Thymus (tissue), 11 donors: ENCODE data around the gene IRF2BP1. TPM values are rescaled to one million over a fixed set of nuclear protein-coding genes. Genes with fewer than 3 reads are reported as not detected.
"Not testable (repeated sequence)": the region's sequence is repeated elsewhere in the genome, so short reads cannot be mapped to it uniquely, and the experiment has no call there.

Source experiments
- DNase-seq, 9 donors: peaks; one replicate each; pipeline ENCODE4 v3.0.0-alpha.2; 2013; ENCODE audit warnings: low spot score in 9 of 9, low read depth in 6 of 9, missing footprints in 1 of 9
- H3K27ac ChIP-seq, 2 donors: one replicate each; pipeline ENCODE4 v1.5.1; 2013; ENCODE audit warnings: control low read depth in 1 of 2, low read depth in 1 of 2, low read length in 1 of 2, mild to moderate bottlenecking in 1 of 2, moderate library complexity in 1 of 2
- H3K27me3 ChIP-seq, 2 donors: one replicate each; pipeline ENCODE4 v1.5.1; 2013; ENCODE audit warnings: low read length in 1 of 2; ENCODE audit not compliant: control insufficient read depth in 2 of 2, insufficient read depth in 1 of 2
- H3K36me3 ChIP-seq, 2 donors: one replicate each; pipeline ENCODE4 v1.5.1; 2013; ENCODE audit warnings: low read length in 1 of 2, mild to moderate bottlenecking in 1 of 2, moderate library complexity in 1 of 2; ENCODE audit not compliant: control insufficient read depth in 2 of 2, insufficient read depth in 2 of 2
- H3K4me1 ChIP-seq, 2 donors: one replicate each; pipeline ENCODE4 v1.5.1; 2013; ENCODE audit warnings: low read length in 2 of 2; ENCODE audit not compliant: control insufficient read depth in 2 of 2, insufficient read depth in 2 of 2
- H3K4me3 ChIP-seq, 2 donors: one replicate each; pipeline ENCODE4 v1.5.1; 2013; ENCODE audit warnings: low read length in 2 of 2, control low read depth in 1 of 2, mild to moderate bottlenecking in 1 of 2
- H3K9me3 ChIP-seq, 2 donors: one replicate each; pipeline ENCODE4 v1.5.1; 2013; ENCODE audit warnings: low read length in 1 of 2, mild to moderate bottlenecking in 1 of 2; ENCODE audit not compliant: control insufficient read depth in 2 of 2, insufficient read depth in 1 of 2
- WGBS: extraction: QIAGEN DNeasy Blood & Tissue Kit; methylation state at CpG from one replicate; pipeline ENCODE4 v1.1.7; 2013; 5-methylcytosine and 5-hydroxymethylcytosine counted together
- polyA plus RNA-seq: library from polyadenylated mRNA; stranded (reverse); fragments of 200-250 nt; gene quantifications from one replicate; pipeline ENCODE4 v1.2.3, GENCODE V29; 2013
- total RNA-seq: library from RNA; stranded (reverse); fragments of 120-200 nt; gene quantifications from one replicate; pipeline ENCODE4 v1.2.4, GENCODE V29; 2013
- donor health status: healthy.

The IRF2BP1 gene
- total and polyA plus RNA-seq, 2 donors: 12.3 to 19.3 TPM

GRCh38 chr19:45897261-45897812 lies 11.4 kb upstream of the IRF2BP1 start:
- Histone ChIP-seq H3K27ac (no peak overlapping the region), H3K27me3 (peaks cover 0 to 4% of the 10 kb centered on the region in 2 donors), H3K4me1 (peaks cover 2 to 12% of the 10 kb centered on the region in 2 donors), H3K4me3 (no peak overlapping the region), H3K9me3 (no peaks in the 10 kb centered on the region), H3K36me3 (peaks cover 24 to 25% of the 10 kb centered on the region in 2 donors)
- WGBS: 98% methylated on average over 8 of the region's 8 CpGs
- DNase-seq: no peak

DNA sequence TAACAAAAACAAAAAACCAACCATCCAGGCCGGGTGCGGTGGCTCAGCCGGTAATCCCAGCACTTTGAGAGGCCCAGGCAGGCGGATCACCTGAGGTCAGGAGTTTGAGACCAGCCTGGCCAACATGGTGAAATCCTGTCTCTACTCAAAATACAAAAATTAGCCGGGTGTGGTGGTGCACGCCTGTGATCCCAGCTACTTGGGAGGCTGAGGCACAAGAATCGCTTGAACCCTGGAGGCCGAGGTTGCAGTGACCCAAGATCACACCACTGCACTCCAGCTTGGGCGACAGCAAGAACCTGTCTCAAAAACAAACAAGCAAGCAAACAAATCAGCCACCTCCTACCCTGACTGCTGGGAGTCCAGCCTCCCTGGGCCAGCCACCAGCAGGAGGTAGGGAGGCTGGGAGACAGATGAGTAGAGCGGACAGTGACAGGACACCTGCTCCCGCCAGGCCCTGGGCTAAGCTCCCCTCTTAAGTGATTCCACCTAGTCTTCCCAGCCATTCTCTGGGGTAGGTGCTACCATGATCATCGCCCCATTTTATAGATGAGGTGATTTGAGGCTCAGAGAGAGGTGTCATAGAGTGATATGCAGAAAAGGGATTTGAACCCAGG lies 10.2 kb upstream of the IRF2BP1 start:
- H3K36me3 ChIP-seq: peaks cover 26% of the 10 kb centered on the region in 2 donors
- DNase-seq, H3K9me3 ChIP-seq, H3K27me3 ChIP-seq, H3K4me1 ChIP-seq, H3K27ac ChIP-seq, H3K4me3 ChIP-seq: not testable (repeated sequence)
- 99% methylated on average over 12 of the region's 12 CpGs for WGBS

DNA sequence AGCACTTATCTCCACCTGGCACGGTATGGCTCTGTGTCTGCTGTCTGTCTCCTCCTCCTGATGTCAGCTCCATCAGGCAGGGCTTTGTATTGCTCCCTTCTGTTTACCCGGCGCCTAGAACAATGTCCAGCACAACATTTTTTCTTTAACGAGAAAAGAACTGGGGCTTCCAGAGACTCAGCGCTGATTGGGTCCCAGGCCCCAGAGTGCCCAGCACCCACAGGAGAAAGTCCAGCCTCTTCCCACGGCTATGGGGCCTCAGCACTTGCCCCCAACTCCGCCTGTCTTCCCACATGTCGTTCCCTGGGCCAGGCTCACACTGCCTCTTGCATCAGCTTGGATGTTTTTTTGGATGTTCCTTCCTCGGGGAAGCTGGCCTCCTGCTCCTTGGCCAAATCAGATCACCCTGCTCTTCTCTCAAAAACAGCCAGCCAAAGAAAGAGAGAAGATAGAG lies 9.6 kb upstream of the IRF2BP1 start:
- Histone ChIP-seq H3K4me1 (peaks cover 0 to 2% of the 10 kb centered on the region in 2 donors), H3K36me3 (peaks cover 26 to 30% of the 10 kb centered on the region in 2 donors), H3K27me3 (no peaks in the 10 kb centered on the region), H3K9me3 (no peaks in the 10 kb centered on the region), H3K27ac (no peak overlapping the region), H3K4me3 (no peak overlapping the region)
- no peak for DNase-seq
- 96% methylated on average over 9 of the region's 9 CpGs for WGBS

DNA sequence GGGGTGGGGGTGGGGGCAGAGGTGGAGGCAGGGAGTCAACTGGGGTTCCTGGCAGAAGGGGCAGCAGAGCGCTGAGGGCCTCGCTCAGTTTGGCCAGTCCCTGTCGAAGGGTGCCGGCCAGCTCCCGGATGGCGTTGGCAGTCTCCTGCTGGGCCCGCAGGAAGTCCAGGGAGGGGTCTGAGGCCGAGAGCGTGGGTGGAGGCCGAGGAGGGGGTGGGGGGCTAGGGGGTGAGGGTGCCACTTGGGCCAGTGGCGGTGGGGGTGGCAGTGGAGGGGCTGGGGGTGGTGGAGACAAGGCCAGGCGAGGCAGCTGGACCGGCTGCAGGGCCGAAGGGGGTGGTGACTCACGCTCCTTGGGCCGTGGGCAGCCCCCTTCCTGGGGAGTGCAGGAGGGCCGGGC lies 4.9 kb upstream of the IRF2BP1 start:
- 97% methylated on average over 17 of the region's 17 CpGs for WGBS
- DNase-seq: no peak
- Histone ChIP-seq H3K4me1 (peaks cover 0 to 12% of the 10 kb centered on the region in 2 donors), H3K9me3 (no peaks in the 10 kb centered on the region), H3K27ac (no peak overlapping the region), H3K27me3 (no peaks in the 10 kb centered on the region), H3K4me3 (no peak overlapping the region), H3K36me3 (peaks cover 9 to 27% of the 10 kb centered on the region in 2 donors)

DNA sequence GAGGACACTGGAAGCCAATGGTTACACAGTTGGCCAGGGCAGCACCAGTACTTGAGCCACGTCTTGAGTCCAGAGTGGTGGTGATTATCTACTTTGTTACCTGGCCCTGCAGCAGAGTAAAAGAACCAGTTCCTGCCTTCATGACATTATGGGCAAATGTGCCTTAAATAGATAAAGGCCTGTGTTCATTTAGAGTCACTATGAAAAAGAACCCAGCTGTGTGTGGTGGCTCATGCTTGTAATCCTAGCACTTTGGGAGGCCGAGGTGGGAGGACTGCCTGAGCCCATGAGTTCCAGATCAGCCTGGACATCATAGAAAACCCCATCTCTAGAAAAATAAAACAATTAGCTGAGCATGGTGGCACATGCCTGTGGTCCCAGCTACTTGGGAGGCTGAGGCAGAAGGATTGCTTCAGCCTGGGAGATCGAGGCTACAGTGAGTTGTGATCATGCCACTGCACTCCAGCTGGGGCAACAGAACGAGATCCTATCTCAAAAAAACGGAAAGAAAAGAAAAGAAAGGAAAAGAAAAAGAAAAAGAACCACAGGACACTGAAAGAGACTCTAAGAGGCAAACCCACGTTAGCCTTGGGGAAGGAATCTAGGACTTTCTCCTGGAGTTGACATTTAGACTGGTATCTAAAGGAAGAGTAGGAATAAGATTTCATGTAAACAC lies 3.4 kb upstream of the IRF2BP1 start:
- H3K36me3 ChIP-seq: peaks cover 3 to 20% of the 10 kb centered on the region in 2 donors
- no peaks in the 10 kb centered on the region for H3K27me3 ChIP-seq
- WGBS: 81% methylated on average over 6 of the region's 6 CpGs

GRCh38 chr19:45887200-45887710 lies 1.3 kb upstream of the IRF2BP1 start:
- Histone ChIP-seq H3K36me3 (peaks cover 1 to 21% of the 10 kb centered on the region in 2 donors), H3K27me3 (peaks cover 0 to 2% of the 10 kb centered on the region in 2 donors), H3K9me3 (no peaks in the 10 kb centered on the region), H3K27ac (peak overlapping the region; percentile 97 to 99), H3K4me1 (peaks cover 11 to 37% of the 10 kb centered on the region in 2 donors), H3K4me3 (peak overlapping the region; percentile 76 to 96)
- no peak for DNase-seq
- WGBS: 72% methylated on average over 10 of the region's 10 CpGs

More for the DNA sequence above, 3.4 kb upstream of the IRF2BP1 start:
- Histone ChIP-seq H3K9me3 (no peaks in the 10 kb centered on the region), H3K4me1 (peaks cover 10 to 20% of the 10 kb centered on the region in 2 donors), H3K4me3 (no peak overlapping the region), H3K27ac (no peak overlapping the region)
- DNase-seq: no peak

DNA sequence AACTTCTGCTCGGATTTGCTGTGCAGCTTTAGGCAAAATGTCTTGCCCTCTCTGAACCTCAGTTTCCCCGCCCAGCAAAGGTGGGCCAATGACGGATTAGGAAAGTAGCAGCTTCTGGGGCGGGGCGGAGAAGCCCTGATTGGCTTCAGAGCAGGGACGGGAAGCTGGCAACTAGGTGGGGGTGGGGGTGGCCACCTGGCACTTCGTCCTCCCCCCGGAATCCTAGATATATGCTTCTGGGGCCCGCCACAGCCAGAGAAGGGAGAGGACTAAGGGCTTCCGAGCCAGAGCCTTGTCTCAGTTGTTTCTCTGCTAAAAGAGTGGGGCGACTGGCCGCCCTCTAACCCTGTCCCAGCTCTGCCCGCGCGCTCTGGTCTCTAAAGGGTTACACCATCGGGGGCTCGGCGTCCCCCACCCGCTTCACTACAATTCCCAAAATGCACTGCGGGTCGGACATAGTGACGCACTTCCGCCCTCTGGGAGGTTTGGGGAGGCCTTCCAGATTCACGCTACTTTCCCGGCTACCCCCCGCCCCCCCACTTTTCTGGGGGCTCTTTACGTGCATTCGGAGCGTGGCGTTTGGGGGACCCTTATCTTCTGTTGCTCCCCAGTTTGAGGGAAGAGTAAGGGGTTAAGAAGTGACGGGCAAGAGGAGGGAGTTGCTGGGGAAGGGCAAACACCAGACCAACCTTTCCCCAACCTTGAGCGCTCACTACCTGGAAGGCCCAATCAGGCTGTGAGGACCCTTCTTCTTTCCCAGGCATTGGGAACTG lies 672 bp upstream of the IRF2BP1 start:
- H3K4me3 ChIP-seq: peak overlapping the region; percentile 76 to 96
- H3K4me1 ChIP-seq: peaks cover 12 to 43% of the 10 kb centered on the region in 2 donors
- peak; percentile 88 to 98 (median 93) for DNase-seq
- 3% methylated on average over 32 of the region's 32 CpGs for WGBS
- peak overlapping the region; percentile 97 to 99 for H3K27ac ChIP-seq
- peaks cover 0 to 2% of the 10 kb centered on the region in 2 donors for H3K27me3 ChIP-seq
- H3K9me3 ChIP-seq: no peaks in the 10 kb centered on the region
- H3K36me3 ChIP-seq: peaks cover 0 to 21% of the 10 kb centered on the region in 2 donors

DNA sequence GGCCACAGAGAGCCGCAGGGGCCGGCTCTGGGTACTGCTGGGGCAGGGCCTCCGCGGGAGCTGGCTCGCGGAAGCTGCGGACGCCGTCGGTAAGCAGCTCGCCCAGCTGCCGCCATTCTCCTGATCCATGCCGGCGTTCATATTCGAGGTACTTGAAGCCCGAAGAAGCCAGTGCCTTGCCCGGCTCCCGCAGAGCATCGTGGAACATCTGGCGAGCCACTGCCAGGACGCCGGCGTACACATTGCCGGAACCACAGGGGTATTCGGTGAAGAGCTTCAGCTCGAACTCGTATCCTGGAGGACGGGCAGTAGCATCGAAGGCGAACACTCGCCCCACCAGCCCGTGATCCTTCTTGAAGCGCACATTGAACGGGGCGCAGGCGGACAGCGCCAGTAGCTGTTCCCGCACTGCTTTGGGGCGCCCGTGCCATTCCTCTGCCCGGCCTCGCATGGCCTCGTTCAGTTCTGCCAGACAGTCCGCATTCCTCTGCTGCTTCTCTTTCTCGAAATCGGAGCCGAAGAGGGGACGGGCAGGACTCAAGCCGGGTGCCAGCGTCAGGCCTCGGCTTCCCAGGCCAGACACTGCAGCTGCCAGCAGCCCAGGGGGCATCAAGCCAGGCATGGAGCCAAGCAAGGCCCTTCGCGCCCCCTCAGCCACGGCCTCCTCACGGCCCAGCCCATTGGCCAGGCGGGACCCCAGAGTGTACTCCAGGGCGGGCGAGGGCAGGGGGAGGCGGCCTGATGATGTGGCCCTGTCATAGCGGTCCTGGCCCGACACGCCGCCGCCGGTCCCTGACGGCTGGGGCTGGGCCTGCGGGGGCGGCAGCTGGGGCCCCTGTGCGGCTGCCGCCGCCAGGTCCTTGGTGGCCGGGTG lies 1.0 kb downstream of the IRF2BP1 start:
- peaks cover 12 to 43% of the 10 kb centered on the region in 2 donors for H3K4me1 ChIP-seq

More for the DNA sequence above, 1.0 kb downstream of the IRF2BP1 start:
- peaks cover 0 to 10% of the 10 kb centered on the region in 2 donors for H3K36me3 ChIP-seq
- H3K9me3 ChIP-seq: no peaks in the 10 kb centered on the region
- DNase-seq: peak in 1 of 9 donors; percentile 20
- H3K27ac ChIP-seq: no peak overlapping the region
- H3K27me3 ChIP-seq: peaks cover 0 to 5% of the 10 kb centered on the region in 2 donors
- 77% methylated on average over 72 of the region's 72 CpGs for WGBS
- peak overlapping the region; percentile 76 to 96 for H3K4me3 ChIP-seq
